Fibroblast of lung (primary cell): Measurements from ENCODE around the gene PUS10. TPM values are rescaled to one million over a fixed set of nuclear protein-coding genes. Genes with fewer than 3 reads are reported as not detected.
"Not testable (repeated sequence)": the region's sequence is repeated elsewhere in the genome, so short reads cannot be mapped to it uniquely, and the experiment has no call there.

ENCODE experiments used
- DNase-seq, 2 donors: peaks; one replicate each; pipeline versions ENCODE4 v3.0.0 to v3.0.0-alpha.2; 2010; ENCODE audit warnings: low read depth in 2 of 2
- H2AFZ ChIP-seq: 2 replicates; pipeline ENCODE4 v1.5.1; 2012; ENCODE audit warnings: low read length, control low read depth, inconsistent platforms
- H3K27ac ChIP-seq: 2 replicates; pipeline ENCODE4 v1.5.1; 2011; ENCODE audit warnings: low read length, control low read depth; ENCODE audit not compliant: insufficient read depth
- H3K27me3 ChIP-seq: 2 replicates; pipeline ENCODE4 v1.5.1; 2011; ENCODE audit warnings: mild to moderate bottlenecking, low read length; ENCODE audit not compliant: control insufficient read depth, insufficient read depth
- H3K36me3 ChIP-seq: 2 replicates; pipeline ENCODE4 v1.5.1; 2011; ENCODE audit warnings: low read length; ENCODE audit not compliant: control insufficient read depth, insufficient read depth
- H3K4me1 ChIP-seq: 2 replicates; pipeline ENCODE4 v1.5.1; 2011; ENCODE audit warnings: low read length; ENCODE audit not compliant: control insufficient read depth, insufficient read depth; ENCODE audit errors: extremely low read depth
- H3K4me2 ChIP-seq: 2 replicates; pipeline ENCODE4 v1.5.1; 2011; ENCODE audit warnings: low read length, control low read depth; ENCODE audit not compliant: insufficient read depth; ENCODE audit errors: extremely low read depth
- H3K4me3 ChIP-seq, 4 experiments: fragments of 200-600 bp in 1 of 4; sonication (generic) in 1 of 4; replicated peaks in 1 of 4; 2 replicates each; pipeline ENCODE4 v1.5.1; 2011 to 2016; ENCODE audit warnings: low read length in 4 of 4, low read depth in 3 of 4, mild to moderate bottlenecking in 3 of 4, control low read depth in 2 of 4, inconsistent platforms in 1 of 4, mixed read lengths in 1 of 4; ENCODE audit not compliant: insufficient read depth in 1 of 4; ENCODE audit errors: control extremely low read depth in 1 of 4
- H3K79me2 ChIP-seq: 2 replicates; pipeline ENCODE4 v1.5.1; 2012; ENCODE audit warnings: mild to moderate bottlenecking, low read length, inconsistent platforms; ENCODE audit not compliant: control insufficient read depth, insufficient read depth
- H3K9ac ChIP-seq: 2 replicates; pipeline ENCODE4 v1.5.1; 2011; ENCODE audit warnings: mild to moderate bottlenecking, low read length, control low read depth; ENCODE audit not compliant: insufficient read depth
- H3K9me3 ChIP-seq: 2 replicates; pipeline ENCODE4 v1.5.1; 2012; ENCODE audit warnings: low read depth, low read length; ENCODE audit not compliant: control insufficient read depth, insufficient read depth
- H4K20me1 ChIP-seq: 2 replicates; pipeline ENCODE4 v1.5.1; 2011; ENCODE audit warnings: low read length; ENCODE audit not compliant: control insufficient read depth, insufficient read depth; ENCODE audit errors: extremely low read depth
- EZH2 ChIP-seq: IDR thresholded peaks from 2 replicates; pipeline ENCODE4 v1.5.1; 2012; ENCODE audit warnings: low read length, control low read depth, mild to moderate bottlenecking; ENCODE audit errors: missing control alignments
- polyA plus RNA-seq, 2 donors: library from polyadenylated mRNA; depleted of rRNA in 1 of 2; stranded (reverse) in 1 of 2; unstranded in 1 of 2; fragments of >200 nt; gene quantifications; 2 replicates each; pipeline ENCODE4 v1.2.1, GENCODE V29; 2011 to 2012; ENCODE audit warnings: missing spikeins in 1 of 2
- total RNA-seq: library from RNA; depleted of rRNA; stranded (reverse); fragments of >200 nt; gene quantifications from 2 replicates; pipeline ENCODE4 v1.2.1, GENCODE V29; 2014
- TF ChIP-seq, protein P1 (sequence below), 2 donors: IDR thresholded peaks in 1 of 2; conservative IDR thresholded peaks in 1 of 2; 1 replicate in 1 of 2; 2 replicates in 1 of 2; pipeline ENCODE4 v1.5.1; 2011 to 2012; ENCODE audit warnings: low read length in 2 of 2, control low read depth in 1 of 2, inconsistent platforms in 1 of 2, low read depth in 1 of 2, mild to moderate bottlenecking in 1 of 2

Gene PUS10
- total and polyA plus RNA-seq, 2 donors (not counting 1 experiment from before 2014, with no cell fraction given) = 6.0 to 9.2 TPM

DNA sequence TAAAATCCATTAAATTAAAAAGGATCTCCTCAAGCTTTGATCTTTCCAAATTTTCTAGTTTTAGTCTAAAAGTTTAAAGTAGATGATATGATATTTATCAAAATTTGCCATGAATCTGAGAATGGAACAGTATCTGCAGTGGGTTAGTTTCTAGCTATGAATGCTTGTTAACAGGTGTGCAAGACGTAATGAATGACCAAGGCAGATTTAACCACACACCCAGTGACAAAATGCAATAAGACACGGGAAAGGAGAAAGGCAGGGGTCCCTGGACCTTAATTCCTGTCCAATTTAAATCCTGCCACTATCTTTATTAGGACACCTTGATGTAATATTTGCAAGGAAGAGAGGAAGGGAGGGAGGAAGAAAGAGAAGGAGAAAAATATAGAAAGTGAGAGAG lies 31.0 kb downstream of the PUS10 start:
- no peaks in the 10 kb centered on the region for H3K36me3 ChIP-seq
- no peak overlapping the region for H3K4me3 ChIP-seq
- no peak overlapping the region for H3K9ac ChIP-seq
- no peak for DNase-seq
- H3K4me2 ChIP-seq = no peak overlapping the region
- H3K27me3 ChIP-seq = no peaks in the 10 kb centered on the region
- no peak for TF ChIP-seq EZH2
- TF ChIP-seq, protein P1, sequence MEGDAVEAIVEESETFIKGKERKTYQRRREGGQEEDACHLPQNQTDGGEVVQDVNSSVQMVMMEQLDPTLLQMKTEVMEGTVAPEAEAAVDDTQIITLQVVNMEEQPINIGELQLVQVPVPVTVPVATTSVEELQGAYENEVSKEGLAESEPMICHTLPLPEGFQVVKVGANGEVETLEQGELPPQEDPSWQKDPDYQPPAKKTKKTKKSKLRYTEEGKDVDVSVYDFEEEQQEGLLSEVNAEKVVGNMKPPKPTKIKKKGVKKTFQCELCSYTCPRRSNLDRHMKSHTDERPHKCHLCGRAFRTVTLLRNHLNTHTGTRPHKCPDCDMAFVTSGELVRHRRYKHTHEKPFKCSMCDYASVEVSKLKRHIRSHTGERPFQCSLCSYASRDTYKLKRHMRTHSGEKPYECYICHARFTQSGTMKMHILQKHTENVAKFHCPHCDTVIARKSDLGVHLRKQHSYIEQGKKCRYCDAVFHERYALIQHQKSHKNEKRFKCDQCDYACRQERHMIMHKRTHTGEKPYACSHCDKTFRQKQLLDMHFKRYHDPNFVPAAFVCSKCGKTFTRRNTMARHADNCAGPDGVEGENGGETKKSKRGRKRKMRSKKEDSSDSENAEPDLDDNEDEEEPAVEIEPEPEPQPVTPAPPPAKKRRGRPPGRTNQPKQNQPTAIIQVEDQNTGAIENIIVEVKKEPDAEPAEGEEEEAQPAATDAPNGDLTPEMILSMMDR (conservative IDR thresholded peaks at IDR 0.05 in 1 of 2, IDR thresholded peaks at IDR 0.05 in 1 of 2; ENCODE audit: low read depth in 1 of 2, low read length in 2 of 2) = no peak
- no peak overlapping the region for H3K27ac ChIP-seq
- no peaks in the 10 kb centered on the region for H4K20me1 ChIP-seq
- no peaks in the 10 kb centered on the region for H3K79me2 ChIP-seq
- H2AFZ ChIP-seq = no peak overlapping the region
- H3K9me3 ChIP-seq = no peaks in the 10 kb centered on the region
- H3K4me1 ChIP-seq = no peaks in the 10 kb centered on the region

DNA sequence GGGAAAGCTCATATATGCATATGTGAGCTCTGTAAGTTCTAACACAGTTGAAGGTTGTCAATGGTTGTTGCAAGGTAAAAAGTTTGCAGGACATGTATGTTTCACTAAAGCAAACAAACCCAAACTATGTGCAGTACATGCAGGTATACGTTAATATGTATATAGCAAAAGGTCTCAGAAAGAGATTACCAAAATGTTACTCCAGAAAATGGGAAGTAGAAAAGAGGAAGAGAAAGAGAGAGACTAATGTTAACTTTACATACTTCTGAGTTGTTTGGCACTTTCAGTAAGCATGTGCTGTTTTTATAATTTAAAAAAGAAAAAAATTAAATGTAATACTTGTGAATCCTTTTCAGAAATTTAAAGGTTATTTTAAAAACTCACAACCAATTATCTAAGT lies 33.3 kb downstream of the PUS10 start:
- no peak for TF ChIP-seq EZH2
- TF ChIP-seq, protein P1 (conservative IDR thresholded peaks at IDR 0.05 in 1 of 2, IDR thresholded peaks at IDR 0.05 in 1 of 2; ENCODE audit: low read depth in 1 of 2, low read length in 2 of 2) = no peak
- no peaks in the 10 kb centered on the region for H3K9me3 ChIP-seq
- no peaks in the 10 kb centered on the region for H3K79me2 ChIP-seq
- no peak for DNase-seq
- no peak overlapping the region for H3K9ac ChIP-seq
- H2AFZ ChIP-seq = no peak overlapping the region
- H3K27ac ChIP-seq = no peak overlapping the region
- H3K4me3 ChIP-seq = no peak overlapping the region
- H3K27me3 ChIP-seq = no peaks in the 10 kb centered on the region
- no peaks in the 10 kb centered on the region for H3K4me1 ChIP-seq
- H3K4me2 ChIP-seq = no peak overlapping the region
- no peaks in the 10 kb centered on the region for H4K20me1 ChIP-seq
- no peaks in the 10 kb centered on the region for H3K36me3 ChIP-seq

GRCh38 chr2:60982066-60982465 lies 36.0 kb downstream of the PUS10 start:
- not testable (repeated sequence) for H3K9me3 ChIP-seq, H3K4me3 ChIP-seq, H3K27me3 ChIP-seq, H3K79me2 ChIP-seq, DNase-seq, H3K4me2 ChIP-seq, H3K36me3 ChIP-seq, H3K27ac ChIP-seq, H2AFZ ChIP-seq, H3K9ac ChIP-seq, H3K4me1 ChIP-seq, H4K20me1 ChIP-seq
